ENCODE data around the gene S100G.

- TF ChIP-seq PBX3 (IDR thresholded peaks at IDR 0.05) (no peak), CTCF (IDR thresholded peaks at IDR 0.05) (no peak), HDAC2 (IDR thresholded peaks at IDR 0.05) (no peak)
These were observed 9.1 kb upstream of the S100G start for GRCh38 chrX:16640823-16641222.
